ENCODE results near the gene CLEC18C.
"Not testable (repeated sequence)": the region's sequence is repeated elsewhere in the genome, so short reads cannot be mapped to it uniquely, and the experiment has no call there.

DNA sequence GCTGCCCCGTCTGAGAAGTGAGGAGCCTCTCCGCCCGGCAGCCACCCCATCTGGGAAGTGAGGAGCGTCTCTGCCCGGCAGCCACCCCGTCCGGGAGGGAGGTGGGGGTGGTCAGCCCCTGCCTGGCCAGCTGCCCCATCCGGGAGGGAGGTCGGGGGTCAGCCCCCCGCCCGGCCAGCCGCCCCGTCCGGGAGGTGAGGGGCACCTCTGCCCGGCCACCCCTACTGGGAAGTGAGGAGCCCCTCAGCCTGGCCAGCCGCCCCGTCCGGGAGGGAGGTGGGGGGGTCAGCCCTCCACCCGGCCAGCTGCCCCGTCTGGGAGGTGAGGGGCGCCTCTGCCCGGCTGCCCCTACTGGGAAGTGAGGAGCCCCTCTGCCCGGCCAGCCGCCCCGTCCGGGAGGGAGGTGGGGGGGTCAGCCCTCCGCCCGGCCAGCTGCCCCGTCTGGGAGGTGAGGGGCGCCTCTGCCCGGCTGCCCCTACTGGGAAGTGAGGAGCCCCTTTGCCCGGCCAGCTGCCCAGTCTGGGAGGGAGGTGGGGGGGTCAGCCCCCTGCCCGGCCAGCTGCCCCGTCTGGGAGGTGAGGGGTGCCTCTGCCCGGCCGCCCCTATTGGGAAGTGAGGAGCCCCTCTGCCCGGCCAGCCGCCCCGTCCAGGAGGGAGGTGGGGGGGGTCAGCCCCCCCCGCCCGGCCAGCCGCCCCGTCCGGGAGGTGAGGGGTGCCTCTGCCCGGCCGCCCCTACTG lies 31.2 kb downstream of the CLEC18C start:
- TF ChIP-seq, protein P1, sequence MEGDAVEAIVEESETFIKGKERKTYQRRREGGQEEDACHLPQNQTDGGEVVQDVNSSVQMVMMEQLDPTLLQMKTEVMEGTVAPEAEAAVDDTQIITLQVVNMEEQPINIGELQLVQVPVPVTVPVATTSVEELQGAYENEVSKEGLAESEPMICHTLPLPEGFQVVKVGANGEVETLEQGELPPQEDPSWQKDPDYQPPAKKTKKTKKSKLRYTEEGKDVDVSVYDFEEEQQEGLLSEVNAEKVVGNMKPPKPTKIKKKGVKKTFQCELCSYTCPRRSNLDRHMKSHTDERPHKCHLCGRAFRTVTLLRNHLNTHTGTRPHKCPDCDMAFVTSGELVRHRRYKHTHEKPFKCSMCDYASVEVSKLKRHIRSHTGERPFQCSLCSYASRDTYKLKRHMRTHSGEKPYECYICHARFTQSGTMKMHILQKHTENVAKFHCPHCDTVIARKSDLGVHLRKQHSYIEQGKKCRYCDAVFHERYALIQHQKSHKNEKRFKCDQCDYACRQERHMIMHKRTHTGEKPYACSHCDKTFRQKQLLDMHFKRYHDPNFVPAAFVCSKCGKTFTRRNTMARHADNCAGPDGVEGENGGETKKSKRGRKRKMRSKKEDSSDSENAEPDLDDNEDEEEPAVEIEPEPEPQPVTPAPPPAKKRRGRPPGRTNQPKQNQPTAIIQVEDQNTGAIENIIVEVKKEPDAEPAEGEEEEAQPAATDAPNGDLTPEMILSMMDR (conservative IDR thresholded peaks at IDR 0.05; ENCODE audit: low read depth, low read length): not testable (repeated sequence)
- TF ChIP-seq, protein P2, sequence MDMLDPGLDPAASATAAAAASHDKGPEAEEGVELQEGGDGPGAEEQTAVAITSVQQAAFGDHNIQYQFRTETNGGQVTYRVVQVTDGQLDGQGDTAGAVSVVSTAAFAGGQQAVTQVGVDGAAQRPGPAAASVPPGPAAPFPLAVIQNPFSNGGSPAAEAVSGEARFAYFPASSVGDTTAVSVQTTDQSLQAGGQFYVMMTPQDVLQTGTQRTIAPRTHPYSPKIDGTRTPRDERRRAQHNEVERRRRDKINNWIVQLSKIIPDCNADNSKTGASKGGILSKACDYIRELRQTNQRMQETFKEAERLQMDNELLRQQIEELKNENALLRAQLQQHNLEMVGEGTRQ (IDR thresholded peaks at IDR 0.05; ENCODE audit: low read depth, low read length): not testable (repeated sequence)
- not testable (repeated sequence) for TF ChIP-seq POLR2A (IDR thresholded peaks at IDR 0.05; ENCODE audit: low read depth, low read length); RCOR1 (IDR thresholded peaks at IDR 0.05; ENCODE audit: insufficient replicate concordance, low read length); MXI1 (IDR thresholded peaks at IDR 0.05; ENCODE audit: borderline replicate concordance, low read depth, low read length)

All from IMR-90 (cell line).